Muscle of leg (tissue), 11 donors: ENCODE data around the gene COL2A1. TPM values are rescaled to one million over a fixed set of nuclear protein-coding genes. Genes with fewer than 3 reads are reported as not detected.

Experiments used
- DNase-seq: peaks from one replicate; pipeline ENCODE4 v3.0.0; 2013
- H3K27ac ChIP-seq: one replicate; pipeline ENCODE4 v1.5.1; 2013; ENCODE audit warnings: mild to moderate bottlenecking, low read length, control low read depth
- H3K27me3 ChIP-seq: one replicate; pipeline ENCODE4 v1.6.1; 2013; ENCODE audit warnings: low read length; ENCODE audit not compliant: control insufficient read depth, insufficient read depth
- H3K36me3 ChIP-seq: one replicate; pipeline ENCODE4 v1.6.1; 2013; ENCODE audit warnings: low read length; ENCODE audit not compliant: control insufficient read depth, insufficient read depth
- H3K4me1 ChIP-seq: one replicate; pipeline ENCODE4 v1.6.1; 2013; ENCODE audit warnings: low read length; ENCODE audit not compliant: control insufficient read depth, insufficient read depth
- H3K4me3 ChIP-seq: one replicate; pipeline ENCODE4 v1.5.1; 2013; ENCODE audit warnings: low read length, control low read depth
- H3K9me3 ChIP-seq: replicated peaks from 2 replicates; pipeline ENCODE4 v1.6.1; 2013; ENCODE audit warnings: low read depth, low read length; ENCODE audit not compliant: control insufficient read depth
- WGBS: methylation state at CpG from one replicate; pipeline ENCODE4 v1.1.5; 2013; ENCODE audit warnings: missing lambda C conversion rate; ENCODE audit not compliant: insufficient coverage; 5-methylcytosine and 5-hydroxymethylcytosine counted together
- polyA plus RNA-seq, 8 donors: library from polyadenylated mRNA; unstranded; fragments of 120-200 nt; gene quantifications; one replicate each; pipeline versions ENCODE4 v1.2.1 to v1.2.3, GENCODE V29; 2013; ENCODE audit warnings: inconsistent platforms in 1 of 8, low replicate concordance in 1 of 8; ENCODE audit not compliant: insufficient read length in 8 of 8, insufficient read depth in 1 of 8
- total RNA-seq: library from RNA; stranded (reverse); fragments of 120-200 nt; gene quantifications from one replicate; pipeline ENCODE4 v1.2.4, GENCODE V29; 2013

Gene COL2A1
- total and polyA plus RNA-seq, 9 donors = 7.6 to 185 (median 54.2) TPM

DNA sequence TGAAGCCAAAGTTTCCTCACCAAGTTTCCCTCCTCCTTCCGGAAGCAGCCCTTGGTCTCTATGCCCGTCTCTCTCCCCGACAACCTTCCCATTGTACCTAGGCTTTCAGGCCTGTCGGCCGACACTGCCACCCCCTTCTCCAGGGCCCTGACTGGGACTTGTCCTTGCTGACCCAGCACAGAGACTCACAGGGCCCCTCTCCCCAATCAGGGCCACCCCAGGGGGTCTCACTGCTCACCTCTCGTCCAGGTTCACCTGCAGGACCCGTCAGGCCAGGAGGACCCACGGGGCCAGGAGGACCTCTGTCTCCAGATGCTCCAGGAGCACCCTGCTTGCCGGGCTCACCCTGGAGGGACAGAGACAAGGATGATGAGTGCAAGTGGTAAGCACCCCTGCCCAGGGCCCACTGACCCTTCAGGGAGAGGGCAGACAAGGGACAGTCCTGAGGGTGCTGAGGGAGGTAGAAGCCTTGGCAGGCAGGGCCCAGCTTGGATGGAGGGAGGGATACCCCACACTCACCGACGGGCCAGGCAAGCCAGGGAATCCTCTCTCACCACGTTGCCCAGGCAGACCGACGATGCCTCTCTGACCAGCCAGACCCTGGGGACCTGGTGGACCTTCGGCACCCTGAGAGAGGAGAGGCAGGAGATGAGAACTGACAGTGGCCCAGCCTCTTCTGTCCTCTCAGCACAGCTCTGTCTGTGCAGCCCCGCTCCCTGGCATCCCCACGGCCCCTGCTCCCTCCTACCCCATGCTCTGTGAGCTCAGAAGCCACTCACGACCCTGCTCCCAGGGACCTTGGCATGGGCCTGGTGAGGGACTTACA, 26.3 kb downstream of the COL2A1 start:
- H3K36me3 ChIP-seq = no peaks in the 10 kb centered on the region
- DNase-seq = no peak
- WGBS = 82% methylated on average over 15 of the region's 18 CpGs
- H3K9me3 ChIP-seq = no peaks in the 10 kb centered on the region
- no peak overlapping the region for H3K27ac ChIP-seq
- no peaks in the 10 kb centered on the region for H3K4me1 ChIP-seq
- peaks cover 3% of the 10 kb centered on the region for H3K27me3 ChIP-seq
- no peak overlapping the region for H3K4me3 ChIP-seq

DNA sequence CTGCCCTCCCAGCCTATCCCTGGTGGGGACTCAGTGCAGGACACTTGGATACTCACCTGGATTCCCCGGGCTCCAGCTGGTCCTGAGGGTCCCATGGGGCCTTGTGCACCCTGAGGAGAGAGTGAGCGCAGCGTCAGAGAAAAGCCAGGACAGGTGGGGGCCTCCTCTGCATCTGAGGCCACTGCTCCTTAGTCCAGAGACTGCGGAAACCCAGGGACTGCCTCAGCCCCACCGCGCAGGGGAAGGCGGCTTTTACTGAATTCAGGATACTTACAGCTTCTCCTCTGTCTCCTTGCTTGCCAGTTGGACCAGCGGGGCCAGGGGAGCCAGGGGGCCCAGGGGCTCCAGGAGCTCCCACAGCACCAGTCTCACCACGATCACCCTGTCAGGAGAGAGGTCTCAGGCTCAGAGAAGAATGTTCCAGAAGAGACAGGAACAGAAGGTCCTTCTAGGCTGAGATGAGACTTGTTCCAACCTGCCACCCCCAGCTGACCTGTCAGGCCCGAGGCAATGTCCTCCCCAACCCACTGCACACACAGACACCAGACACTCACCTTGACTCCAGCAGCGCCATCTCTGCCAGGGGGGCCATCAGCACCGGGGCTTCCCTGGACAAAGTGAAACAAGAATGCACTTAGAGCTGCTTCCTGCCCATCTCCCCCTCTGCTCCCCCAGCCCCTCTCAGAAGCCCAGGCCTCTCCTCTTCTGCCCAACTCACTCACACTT, 27.1 kb downstream of the COL2A1 start:
- WGBS = 82% methylated on average over 12 of the region's 12 CpGs
- Histone ChIP-seq H3K27ac (no peak overlapping the region), H3K36me3 (no peaks in the 10 kb centered on the region), H3K27me3 (peaks cover 3% of the 10 kb centered on the region), H3K9me3 (no peaks in the 10 kb centered on the region), H3K4me3 (no peak overlapping the region), H3K4me1 (no peaks in the 10 kb centered on the region)
- DNase-seq = no peak

- no peaks in the 10 kb centered on the region for H3K9me3 ChIP-seq
- H3K27ac ChIP-seq = no peak overlapping the region
- H3K4me3 ChIP-seq = no peak overlapping the region
- no peaks in the 10 kb centered on the region for H3K27me3 ChIP-seq
- 88% methylated on average over 10 of the region's 11 CpGs for WGBS
- no peaks in the 10 kb centered on the region for H3K36me3 ChIP-seq
- no peak for DNase-seq
- no peaks in the 10 kb centered on the region for H3K4me1 ChIP-seq
Observed at GRCh38 chr12:47975816-47976215, 28.5 kb downstream of the COL2A1 start.

- no peaks in the 10 kb centered on the region for H3K4me1 ChIP-seq
- DNase-seq = no peak
- WGBS = 92% methylated on average over 14 of the region's 16 CpGs
Observed at GRCh38 chr12:47975036-47975620, 29.1 kb downstream of the COL2A1 start.

GRCh38 chr12:47973870-47974269, 30.4 kb downstream of the COL2A1 start:
- Histone ChIP-seq H3K9me3 (no peaks in the 10 kb centered on the region), H3K4me1 (no peaks in the 10 kb centered on the region), H3K27me3 (no peaks in the 10 kb centered on the region), H3K27ac (no peak overlapping the region), H3K4me3 (no peak overlapping the region), H3K36me3 (peaks cover 4% of the 10 kb centered on the region)
- DNase-seq = no peak
- 84% methylated on average over 9 of the region's 9 CpGs for WGBS

More at GRCh38 chr12:47975036-47975620, 29.1 kb downstream of the COL2A1 start:
- H3K9me3 ChIP-seq = no peaks in the 10 kb centered on the region
- H3K36me3 ChIP-seq = peaks cover 2% of the 10 kb centered on the region
- H3K27me3 ChIP-seq = no peaks in the 10 kb centered on the region
- no peak overlapping the region for H3K27ac ChIP-seq
- H3K4me3 ChIP-seq = no peak overlapping the region

- no peaks in the 10 kb centered on the region for H3K9me3 ChIP-seq
- peaks cover 11% of the 10 kb centered on the region for H3K36me3 ChIP-seq
- no peak overlapping the region for H3K27ac ChIP-seq
- H3K4me1 ChIP-seq = no peaks in the 10 kb centered on the region
- no peak overlapping the region for H3K4me3 ChIP-seq
- DNase-seq = no peak
- 73% methylated on average over 4 of the region's 6 CpGs for WGBS
- H3K27me3 ChIP-seq = no peaks in the 10 kb centered on the region
Observed at GRCh38 chr12:47972895-47973294, 31.4 kb downstream of the COL2A1 start.

DNA sequence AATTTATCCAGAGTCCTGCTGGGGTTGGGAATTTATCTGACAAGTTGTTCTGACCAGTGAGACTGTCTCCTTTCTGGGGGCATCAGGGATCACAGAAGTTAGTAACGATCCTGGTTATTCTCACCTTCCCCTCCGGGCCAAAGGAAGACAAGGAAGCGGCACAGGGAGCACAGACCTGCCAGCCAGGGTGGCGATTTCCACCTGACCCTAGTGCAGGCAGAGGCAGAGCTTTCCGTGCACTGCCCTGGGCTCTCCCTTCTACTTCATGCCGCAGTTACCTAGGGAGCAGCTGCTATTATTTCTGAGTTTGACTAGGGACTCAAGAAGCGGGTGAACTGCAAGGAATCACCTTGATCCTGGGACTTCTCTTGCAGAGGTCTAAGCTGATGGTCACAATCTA, 33.4 kb downstream of the COL2A1 start:
- peaks cover 23% of the 10 kb centered on the region for H3K36me3 ChIP-seq
- no peaks in the 10 kb centered on the region for H3K9me3 ChIP-seq
- H3K27me3 ChIP-seq = no peaks in the 10 kb centered on the region
- 71% methylated on average over 5 of the region's 7 CpGs for WGBS
- H3K4me1 ChIP-seq = peaks cover 7% of the 10 kb centered on the region
- no peak overlapping the region for H3K4me3 ChIP-seq
- no peak for DNase-seq
- H3K27ac ChIP-seq = no peak overlapping the region

DNA sequence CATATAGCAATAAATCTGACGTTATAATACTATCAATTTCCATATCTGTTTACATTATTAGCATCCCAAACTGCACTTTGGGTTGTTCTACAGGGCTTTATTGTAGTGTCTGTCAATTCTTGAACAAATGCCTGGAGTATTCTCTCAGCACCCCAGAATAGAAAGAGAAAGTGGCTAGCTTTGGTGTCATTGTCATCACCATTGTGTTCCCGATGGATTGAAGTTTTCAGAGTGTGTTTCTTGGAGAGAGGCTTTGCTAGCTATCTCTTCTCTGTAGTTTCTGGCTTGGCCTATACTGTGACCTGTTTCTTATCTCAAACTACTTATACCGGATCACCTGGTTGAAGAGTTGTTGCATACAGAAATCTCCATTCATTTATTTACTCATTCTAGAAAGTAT, 34.4 kb downstream of the COL2A1 start:
- WGBS = no CpG with 5 or more reads among the region's 3 CpGs
- Histone ChIP-seq H3K27ac (no peak overlapping the region), H3K4me1 (peaks cover 7% of the 10 kb centered on the region), H3K9me3 (no peaks in the 10 kb centered on the region), H3K27me3 (no peaks in the 10 kb centered on the region), H3K4me3 (no peak overlapping the region), H3K36me3 (peaks cover 31% of the 10 kb centered on the region)
- no peak for DNase-seq

DNA sequence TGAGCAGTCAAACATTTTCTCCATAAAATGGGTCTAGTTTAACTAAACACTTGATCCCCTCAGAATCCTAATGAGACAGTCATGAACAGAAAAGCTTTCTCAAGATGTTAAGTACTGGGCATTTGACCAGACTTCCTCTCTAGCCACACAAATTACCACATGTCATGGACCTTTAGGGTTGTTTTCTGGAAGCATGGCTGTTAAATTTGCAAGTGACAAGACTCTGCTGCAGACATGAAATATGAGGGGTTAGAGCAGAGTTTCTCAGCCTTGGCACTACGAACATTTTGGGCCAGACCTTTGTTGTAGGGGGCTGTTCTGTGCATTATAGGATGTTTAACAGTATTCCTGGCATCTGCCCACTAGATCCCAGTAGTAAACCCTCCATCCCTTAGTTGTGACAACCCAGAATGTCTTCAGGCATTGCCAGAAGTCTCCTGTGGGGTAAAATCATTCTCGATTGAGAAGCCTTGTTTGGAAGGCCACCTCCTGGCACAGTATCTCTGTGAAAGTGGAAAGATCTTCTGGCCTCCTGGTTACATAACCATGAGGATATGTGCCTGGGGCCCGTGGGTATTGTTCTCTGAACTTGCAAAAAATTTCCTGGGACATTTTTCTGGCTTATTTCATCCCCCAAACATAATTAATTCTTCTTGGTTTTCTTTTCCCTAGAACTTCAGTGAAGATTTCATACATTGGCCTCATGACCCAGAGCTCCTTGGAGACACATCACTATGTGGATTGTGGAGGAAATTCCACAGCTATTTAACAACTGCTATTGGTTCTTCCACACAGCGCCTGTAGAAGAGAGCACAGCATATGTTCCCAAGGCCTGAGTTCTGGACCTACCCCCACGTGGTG, 36.6 kb downstream of the COL2A1 start:
- peak; percentile 87 for DNase-seq
- Histone ChIP-seq H3K36me3 (peaks cover 31% of the 10 kb centered on the region), H3K9me3 (no peaks in the 10 kb centered on the region), H3K27ac (peak overlapping the region; percentile 21), H3K27me3 (no peaks in the 10 kb centered on the region), H3K4me3 (no peak overlapping the region), H3K4me1 (peaks cover 17% of the 10 kb centered on the region)
- 67% methylated on average over 1 of the region's 5 CpGs for WGBS
